Activated naive CD4-positive, alpha-beta T cell treated with anti-CD3 and anti-CD28 coated beads, Interleukin-2, amount 50 U/mL, for 24 hours (primary cell): ENCODE measurements around the gene TDRD1.
"Not testable (repeated sequence)": the region's sequence is repeated elsewhere in the genome, so short reads cannot be mapped to it uniquely, and the experiment has no call there.

Source experiments
- H3K27ac Mint-ChIP-seq: one replicate; pipeline ENCODE4 v1.8.0; 2021; ENCODE audit warnings: mild to moderate bottlenecking, mixed read lengths
- H3K27me3 Mint-ChIP-seq: one replicate; pipeline ENCODE4 v1.8.0; 2021; ENCODE audit warnings: mixed read lengths
- H3K36me3 Mint-ChIP-seq: one replicate; pipeline ENCODE4 v1.8.0; 2021; ENCODE audit warnings: mixed read lengths
- H3K4me1 Mint-ChIP-seq: one replicate; pipeline ENCODE4 v1.8.0; 2021; ENCODE audit warnings: mixed read lengths
- H3K4me3 Mint-ChIP-seq: one replicate; pipeline ENCODE4 v1.8.0; 2021; ENCODE audit warnings: mild to moderate bottlenecking, mixed read lengths
- H3K9me3 Mint-ChIP-seq: one replicate; pipeline ENCODE4 v1.8.0; 2021; ENCODE audit warnings: mixed read lengths

TDRD1 gene

DNA sequence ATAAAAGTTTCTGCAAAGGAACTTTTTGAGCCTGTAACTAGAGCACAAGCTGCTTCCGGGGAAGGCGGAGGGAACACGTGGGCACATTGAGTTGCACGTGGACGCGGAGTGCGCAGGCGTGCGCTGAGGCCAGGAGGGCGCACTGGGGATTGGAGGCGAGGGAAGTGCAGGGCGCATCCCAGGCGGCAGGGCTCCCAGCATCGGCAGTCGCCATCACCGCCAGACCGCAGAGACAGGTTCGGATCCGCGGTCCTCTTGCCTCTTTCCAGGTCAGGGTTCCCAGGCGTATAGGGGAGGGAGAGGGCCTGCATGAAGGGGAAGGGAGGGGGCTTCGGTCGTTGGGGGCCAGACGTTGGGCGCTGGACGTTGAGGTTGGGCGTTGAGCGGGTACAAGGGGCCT lies at the start of gene TDRD1:
TDRD1 (plus strand) TSS at position 206 of the 400 bp plus-strand sequence. CDS start 8,479 bp downstream, outside the sequence.
- no peaks in the 10 kb centered on the region for H3K36me3 Mint-ChIP-seq
- H3K4me3 Mint-ChIP-seq = peak within 1 kb of the TSS; percentile 19
- peaks cover 14% of the 10 kb centered on the region for H3K4me1 Mint-ChIP-seq
- H3K27ac Mint-ChIP-seq = peak within 1 kb of the TSS; percentile 59
- H3K9me3 Mint-ChIP-seq = no peaks in the 10 kb centered on the region
- H3K27me3 Mint-ChIP-seq = no peaks in the 10 kb centered on the region

DNA sequence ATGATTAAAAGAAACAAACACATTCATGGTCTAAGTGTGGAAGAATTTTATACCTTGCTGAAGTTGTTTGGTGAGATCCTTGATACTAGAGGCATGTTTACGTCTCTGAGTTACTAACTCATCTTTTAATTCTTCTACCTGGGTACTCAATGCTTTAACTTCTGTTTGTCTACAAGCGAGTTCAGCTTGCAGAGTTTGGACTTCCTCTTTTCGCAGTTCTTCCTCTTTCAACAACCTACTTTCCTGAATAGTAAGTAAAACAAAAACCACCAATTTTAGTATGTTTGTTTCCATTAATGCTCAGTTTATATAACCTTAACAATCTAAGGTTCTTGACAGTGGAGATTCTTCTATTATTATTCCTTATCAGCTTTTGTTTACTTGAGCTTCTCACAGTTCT lies 48.1 kb upstream of the TDRD1 start:
- Mint-ChIP-seq H3K27ac (peak overlapping the region; percentile 36), H3K27me3 (no peaks in the 10 kb centered on the region), H3K36me3 (peaks cover 32% of the 10 kb centered on the region), H3K4me1 (no peaks in the 10 kb centered on the region), H3K4me3 (no peak overlapping the region), H3K9me3 (no peaks in the 10 kb centered on the region)

- Mint-ChIP-seq H3K36me3 (peaks cover 36% of the 10 kb centered on the region), H3K27ac (no peak overlapping the region), H3K4me3 (no peak overlapping the region), H3K9me3 (no peaks in the 10 kb centered on the region), H3K4me1 (no peaks in the 10 kb centered on the region), H3K27me3 (no peaks in the 10 kb centered on the region)
Observed at GRCh38 chr10:114135476-114135875, 43.7 kb upstream of the TDRD1 start.

GRCh38 chr10:114138581-114138980 lies 40.6 kb upstream of the TDRD1 start:
- Mint-ChIP-seq H3K27ac (no peak overlapping the region), H3K36me3 (peaks cover 26% of the 10 kb centered on the region)

DNA sequence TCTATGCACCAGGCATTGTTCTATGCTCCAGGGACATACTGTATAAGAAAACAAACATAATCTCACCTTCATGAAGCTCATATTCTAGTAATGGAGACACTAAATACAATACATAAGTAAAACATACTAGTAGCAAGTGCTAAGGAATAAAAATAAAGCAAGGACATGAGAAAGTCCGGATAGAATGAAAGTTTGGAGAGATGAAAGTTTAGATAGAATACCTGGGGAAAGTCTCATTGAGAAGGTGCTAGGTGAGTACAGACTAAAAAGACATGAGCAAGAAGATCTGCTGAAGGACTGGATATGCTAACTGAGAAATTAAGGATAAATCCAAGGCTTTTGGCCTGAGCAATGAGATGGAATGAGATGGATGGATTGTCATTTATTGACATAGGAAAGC lies 39.1 kb upstream of the TDRD1 start:
- no peaks in the 10 kb centered on the region for H3K27me3 Mint-ChIP-seq
- no peaks in the 10 kb centered on the region for H3K9me3 Mint-ChIP-seq
- H3K36me3 Mint-ChIP-seq = peaks cover 25% of the 10 kb centered on the region
- H3K4me3 Mint-ChIP-seq = no peak overlapping the region
- no peak overlapping the region for H3K27ac Mint-ChIP-seq
- no peaks in the 10 kb centered on the region for H3K4me1 Mint-ChIP-seq

More at GRCh38 chr10:114138581-114138980, 40.6 kb upstream of the TDRD1 start:
- no peaks in the 10 kb centered on the region for H3K4me1 Mint-ChIP-seq
- H3K27me3 Mint-ChIP-seq = no peaks in the 10 kb centered on the region
- H3K9me3 Mint-ChIP-seq = no peaks in the 10 kb centered on the region
- H3K4me3 Mint-ChIP-seq = no peak overlapping the region

DNA sequence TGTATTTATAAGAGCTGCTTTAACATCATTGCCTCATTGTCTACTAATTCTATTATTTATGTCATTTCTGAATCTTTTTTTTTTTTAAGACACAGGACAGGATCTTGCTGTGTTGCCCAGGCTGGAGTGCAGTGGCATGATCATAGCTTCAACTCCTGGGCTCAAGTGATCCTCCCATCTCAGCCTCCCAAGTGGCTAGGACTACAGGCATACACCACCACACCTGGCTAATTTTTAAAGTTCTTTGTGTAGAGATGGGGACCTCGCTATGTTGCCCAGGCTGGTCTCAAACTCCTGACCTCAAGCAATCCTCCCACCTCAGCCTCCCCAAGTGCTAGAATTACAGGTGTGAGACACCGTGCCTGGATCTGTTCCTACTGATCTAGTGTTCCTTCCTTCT lies 38.3 kb upstream of the TDRD1 start:
- H3K27ac Mint-ChIP-seq, H3K4me3 Mint-ChIP-seq, H3K9me3 Mint-ChIP-seq, H3K4me1 Mint-ChIP-seq, H3K27me3 Mint-ChIP-seq: not testable (repeated sequence)
- peaks cover 19% of the 10 kb centered on the region for H3K36me3 Mint-ChIP-seq

- H3K4me3 Mint-ChIP-seq = no peak overlapping the region
- no peak overlapping the region for H3K27ac Mint-ChIP-seq
- no peaks in the 10 kb centered on the region for H3K27me3 Mint-ChIP-seq
- H3K9me3 Mint-ChIP-seq = no peaks in the 10 kb centered on the region
- H3K36me3 Mint-ChIP-seq = peaks cover 14% of the 10 kb centered on the region
- H3K4me1 Mint-ChIP-seq = no peaks in the 10 kb centered on the region
Observed at GRCh38 chr10:114142018-114142417, 37.1 kb upstream of the TDRD1 start.

DNA sequence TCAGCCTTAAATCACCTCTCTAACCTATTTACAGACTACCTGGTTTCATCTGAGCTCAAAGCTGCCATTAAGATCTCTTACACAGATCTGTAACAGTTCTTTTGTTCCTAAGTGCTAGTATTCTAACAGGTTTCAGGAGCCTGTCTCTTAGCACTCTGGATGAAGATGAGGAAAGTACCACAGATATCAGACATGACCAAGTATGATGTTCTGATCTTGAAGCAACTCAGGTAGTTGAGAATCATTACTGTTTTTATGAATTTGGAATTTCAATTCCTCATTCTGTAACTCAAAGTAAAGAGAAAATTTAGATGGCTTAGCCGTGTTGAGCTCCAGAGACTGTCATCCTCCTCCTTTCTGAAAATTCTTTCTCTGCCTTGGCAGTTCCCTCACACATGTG lies 36.0 kb upstream of the TDRD1 start:
- Mint-ChIP-seq H3K27ac (no peak overlapping the region), H3K4me3 (no peak overlapping the region), H3K9me3 (no peaks in the 10 kb centered on the region), H3K36me3 (peaks cover 19% of the 10 kb centered on the region), H3K4me1 (no peaks in the 10 kb centered on the region), H3K27me3 (no peaks in the 10 kb centered on the region)

GRCh38 chr10:114149476-114149875 lies 29.7 kb upstream of the TDRD1 start:
- Mint-ChIP-seq H3K36me3 (peaks cover 24% of the 10 kb centered on the region), H3K4me1 (peaks cover 16% of the 10 kb centered on the region)
- not testable (repeated sequence) for H3K27me3 Mint-ChIP-seq, H3K4me3 Mint-ChIP-seq, H3K27ac Mint-ChIP-seq, H3K9me3 Mint-ChIP-seq

DNA sequence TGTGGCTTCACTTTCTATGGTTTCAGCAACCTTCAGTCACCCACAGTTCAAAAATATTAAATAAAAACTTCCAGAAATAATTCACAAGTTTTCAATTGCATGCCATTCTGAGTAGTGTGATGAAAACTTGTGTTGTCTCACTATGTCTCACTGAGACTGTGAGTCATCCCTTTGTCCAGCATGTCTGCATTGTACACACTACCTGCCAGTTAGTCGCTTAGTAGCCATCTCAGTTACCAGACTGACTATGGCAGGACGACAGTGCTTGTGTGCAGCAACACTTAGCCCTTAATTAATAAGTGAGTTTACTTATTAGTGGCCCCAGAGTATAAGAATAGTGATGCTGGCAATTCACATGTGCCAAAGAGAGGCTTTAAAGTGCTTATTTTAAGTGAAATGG lies 27.7 kb upstream of the TDRD1 start:
- Mint-ChIP-seq H3K27me3 (no peaks in the 10 kb centered on the region), H3K36me3 (peaks cover 29% of the 10 kb centered on the region), H3K4me3 (no peak overlapping the region), H3K9me3 (no peaks in the 10 kb centered on the region), H3K27ac (no peak overlapping the region), H3K4me1 (peaks cover 20% of the 10 kb centered on the region)

DNA sequence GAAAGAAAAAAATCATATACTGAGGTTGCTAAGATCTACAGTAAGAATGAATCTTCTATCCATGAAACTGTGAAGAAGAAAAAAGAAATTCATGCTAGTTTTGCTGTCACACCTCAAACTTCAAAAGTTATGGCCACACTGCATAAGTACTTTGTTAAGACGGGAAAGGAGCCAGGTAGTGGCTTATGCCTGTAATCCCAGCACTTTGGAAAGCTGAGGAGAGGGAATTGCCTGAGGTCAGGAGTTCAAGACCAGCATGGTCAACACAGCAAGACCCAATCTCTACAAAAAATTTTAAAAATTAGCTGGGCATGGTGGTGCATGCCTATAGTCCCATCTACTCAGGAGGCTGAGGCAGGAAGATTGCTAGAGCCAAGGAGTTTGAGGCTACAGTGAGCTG lies 27.3 kb upstream of the TDRD1 start:
- peaks cover 29% of the 10 kb centered on the region for H3K36me3 Mint-ChIP-seq
- no peaks in the 10 kb centered on the region for H3K9me3 Mint-ChIP-seq
- H3K4me3 Mint-ChIP-seq = no peak overlapping the region
- no peak overlapping the region for H3K27ac Mint-ChIP-seq
- H3K4me1 Mint-ChIP-seq = peaks cover 20% of the 10 kb centered on the region
- no peaks in the 10 kb centered on the region for H3K27me3 Mint-ChIP-seq

GRCh38 chr10:114157912-114158311 lies 21.2 kb upstream of the TDRD1 start:
- no peaks in the 10 kb centered on the region for H3K27me3 Mint-ChIP-seq
- H3K27ac Mint-ChIP-seq = no peak overlapping the region
- no peaks in the 10 kb centered on the region for H3K9me3 Mint-ChIP-seq
- peaks cover 17% of the 10 kb centered on the region for H3K36me3 Mint-ChIP-seq
- no peak overlapping the region for H3K4me3 Mint-ChIP-seq
- H3K4me1 Mint-ChIP-seq = peaks cover 37% of the 10 kb centered on the region

GRCh38 chr10:114163062-114163461 lies 16.1 kb upstream of the TDRD1 start:
- H3K36me3 Mint-ChIP-seq = peaks cover 23% of the 10 kb centered on the region
- no peaks in the 10 kb centered on the region for H3K27me3 Mint-ChIP-seq
- H3K27ac Mint-ChIP-seq = peak overlapping the region; percentile 79
- H3K9me3 Mint-ChIP-seq = no peaks in the 10 kb centered on the region
- peaks cover 59% of the 10 kb centered on the region for H3K4me1 Mint-ChIP-seq
- H3K4me3 Mint-ChIP-seq = no peak overlapping the region

GRCh38 chr10:114166043-114166442 lies 13.1 kb upstream of the TDRD1 start:
- H3K9me3 Mint-ChIP-seq = no peaks in the 10 kb centered on the region
- H3K27ac Mint-ChIP-seq = no peak overlapping the region
- H3K36me3 Mint-ChIP-seq = peaks cover 34% of the 10 kb centered on the region
- no peak overlapping the region for H3K4me3 Mint-ChIP-seq
- H3K27me3 Mint-ChIP-seq = no peaks in the 10 kb centered on the region
- H3K4me1 Mint-ChIP-seq = peaks cover 56% of the 10 kb centered on the region

GRCh38 chr10:114166494-114166893 lies 12.7 kb upstream of the TDRD1 start:
- Mint-ChIP-seq H3K27me3 (no peaks in the 10 kb centered on the region), H3K9me3 (no peaks in the 10 kb centered on the region), H3K27ac (no peak overlapping the region), H3K36me3 (peaks cover 34% of the 10 kb centered on the region), H3K4me3 (no peak overlapping the region), H3K4me1 (peaks cover 52% of the 10 kb centered on the region)

DNA sequence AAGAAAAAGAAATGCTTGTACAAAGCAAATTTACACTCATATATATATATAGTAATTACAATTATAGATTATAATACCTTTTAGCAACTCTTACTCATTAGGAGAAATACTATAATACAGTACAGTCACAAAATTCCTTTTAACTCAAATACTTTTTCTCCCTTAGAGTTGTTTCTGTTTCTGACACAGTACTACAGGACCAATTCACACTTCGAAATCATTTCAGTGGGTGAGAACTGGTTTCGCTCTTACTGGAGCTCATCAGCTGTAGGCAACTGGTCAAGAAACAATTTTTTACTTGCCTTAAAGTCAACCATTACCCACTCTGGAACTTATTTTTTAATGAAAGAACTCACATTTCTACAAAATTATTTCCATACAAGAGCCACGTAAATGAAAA lies 11.2 kb upstream of the TDRD1 start:
- Mint-ChIP-seq H3K27me3 (no peaks in the 10 kb centered on the region), H3K4me3 (no peak overlapping the region), H3K4me1 (peaks cover 55% of the 10 kb centered on the region), H3K36me3 (peaks cover 27% of the 10 kb centered on the region), H3K27ac (no peak overlapping the region), H3K9me3 (no peaks in the 10 kb centered on the region)

GRCh38 chr10:114168450-114169009 lies 10.6 kb upstream of the TDRD1 start:
- Mint-ChIP-seq H3K36me3 (peaks cover 23% of the 10 kb centered on the region), H3K4me3 (no peak overlapping the region), H3K27me3 (no peaks in the 10 kb centered on the region), H3K4me1 (peaks cover 53% of the 10 kb centered on the region), H3K9me3 (no peaks in the 10 kb centered on the region), H3K27ac (no peak overlapping the region)
